RPMI8226 (cell line): ENCODE results near the gene PARVB.
"Not testable (repeated sequence)": the region's sequence is repeated elsewhere in the genome, so short reads cannot be mapped to it uniquely, and the experiment has no call there.

Experiments used
- DNase-seq: peaks from one replicate; pipeline ENCODE4 v3.0.0-alpha.2; 2015

Gene PARVB

GRCh38 chr22:44091021-44091721 is 67.1 kb downstream of the PARVB start:
- DNase-seq = peak; percentile 16

GRCh38 chr22:44091751-44092150 is 67.6 kb downstream of the PARVB start:
- DNase-seq = no peak

GRCh38 chr22:44092636-44093220 is 68.6 kb downstream of the PARVB start:
- no peak for DNase-seq

GRCh38 chr22:44093791-44094190 is 69.7 kb downstream of the PARVB start:
- no peak for DNase-seq

GRCh38 chr22:44094751-44095302 is 70.7 kb downstream of the PARVB start:
- DNase-seq = no peak

- DNase-seq = no peak
These were observed 72.6 kb downstream of the PARVB start for GRCh38 chr22:44096736-44097135.

GRCh38 chr22:44097263-44098020 is 73.3 kb downstream of the PARVB start:
- DNase-seq = no peak

- no peak for DNase-seq
These were observed 74.1 kb downstream of the PARVB start for GRCh38 chr22:44098021-44098739.

- no peak for DNase-seq
These were observed 74.9 kb downstream of the PARVB start for GRCh38 chr22:44098966-44099530.

- DNase-seq = no peak
These were observed 75.6 kb downstream of the PARVB start for GRCh38 chr22:44099696-44100095.

GRCh38 chr22:44100411-44100810 is 76.3 kb downstream of the PARVB start:
- no peak for DNase-seq

GRCh38 chr22:44102121-44102520 is 78.0 kb downstream of the PARVB start:
- DNase-seq = no peak

GRCh38 chr22:44102856-44103255 is 78.8 kb downstream of the PARVB start:
- no peak for DNase-seq

- no peak for DNase-seq
These were observed 79.8 kb downstream of the PARVB start for GRCh38 chr22:44103735-44104480.

- no peak for DNase-seq
These were observed 83.2 kb downstream of the PARVB start for GRCh38 chr22:44107340-44107739.

GRCh38 chr22:44108076-44108475 is 84.0 kb downstream of the PARVB start:
- DNase-seq = no peak

GRCh38 chr22:44108806-44109385 is 84.8 kb downstream of the PARVB start:
- no peak for DNase-seq

- DNase-seq = no peak
These were observed 85.3 kb downstream of the PARVB start for GRCh38 chr22:44109416-44109815.

- not testable (repeated sequence) for DNase-seq
These were observed 86.6 kb downstream of the PARVB start for GRCh38 chr22:44110656-44111055.

GRCh38 chr22:44111562-44112155 is 87.6 kb downstream of the PARVB start:
- no peak for DNase-seq

GRCh38 chr22:44112191-44112590 is 88.1 kb downstream of the PARVB start:
- no peak for DNase-seq
